ENCODE results near the gene WASL. TPM values are rescaled to one million over a fixed set of nuclear protein-coding genes. Genes with fewer than 3 reads are reported as not detected.

WASL gene
- polyA plus RNA-seq, 2 of the 4 experiments (the other 2 are of a cell fraction) = 18.5 to 21.0 TPM

DNA sequence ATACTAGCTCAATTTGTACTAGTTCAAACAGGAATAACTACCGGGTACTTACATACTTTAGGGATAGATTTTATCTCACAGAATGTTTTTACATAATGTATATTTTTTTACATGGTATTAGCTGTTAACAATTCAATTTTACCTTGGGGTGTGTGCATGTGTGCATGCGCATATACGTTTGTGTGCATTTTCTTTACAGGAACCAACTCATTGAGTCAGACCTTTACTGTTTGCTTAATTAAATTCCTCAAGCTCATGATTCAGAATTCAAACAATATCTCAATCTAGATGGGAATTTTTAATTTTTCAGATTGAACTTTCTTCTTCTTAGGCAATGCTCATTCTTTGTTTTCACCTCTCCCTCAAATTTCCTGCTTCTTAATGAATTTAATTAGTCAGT lies 24.7 kb upstream of the WASL start:
- Histone ChIP-seq H3K4me1 (peaks cover 58% of the 10 kb centered on the region), H3K9me3 (no peaks in the 10 kb centered on the region), H3K4me3 (no peak overlapping the region), H3K4me2 (peak overlapping the region; percentile 66), H3K27ac (peak overlapping the region; percentile 27 to 70; a peak in 4 of 6 replicates)
- ChIA-PET CTCF (interaction anchor here (1.0 to 4.7 kb wide), 5 partner anchors 23 to 149 kb away, joined by 3 to 22 read pairs (median 9); no protein-coding TSS in a partner anchor), POLR2A (interaction anchor here (2.4 kb wide), 1 partner anchor 24 kb away, joined by 18 read pairs; the partner anchor contains the start of gene WASL)
- DNase-seq (ENCODE audit: low read depth in 1 of 2, low spot score in 1 of 2) (peak in 1 of 2 experiments; percentile 27), ATAC-seq (no peak), FAIRE-seq (peak; percentile 39)
- TF ChIP-seq HOXB13 (CRISPR knock-in tag; IDR thresholded peaks at IDR 0.05; ENCODE audit: low read depth) (no peak), RAD21 (conservative IDR thresholded peaks at IDR 0.05 in 1 of 2, IDR thresholded peaks at IDR 0.05 in 1 of 2) (no peak), FOSL2 (IDR thresholded peaks at IDR 0.05) (peak; percentile 55; the same call in 1 of the 2 replicates), FOSL2 (CRISPR knock-in tag; IDR thresholded peaks at IDR 0.05) (peak; percentile 75), ZFP36 (IDR thresholded peaks at IDR 0.05; ENCODE audit: borderline replicate concordance, partially characterized antibody) (no peak), CEBPB (IDR thresholded peaks at IDR 0.05) (0 out of 4 replicates have a peak, but pooled peaks of 1 of the 2 experiments have one; percentile 13), JUNB (IDR thresholded peaks at IDR 0.05) (peak; percentile 49; the same call in 1 of the 2 replicates), CBX2 (IDR thresholded peaks at IDR 0.05; ENCODE audit: borderline replicate concordance, low read depth) (no peak)
- TF ChIP-seq, protein P1, sequence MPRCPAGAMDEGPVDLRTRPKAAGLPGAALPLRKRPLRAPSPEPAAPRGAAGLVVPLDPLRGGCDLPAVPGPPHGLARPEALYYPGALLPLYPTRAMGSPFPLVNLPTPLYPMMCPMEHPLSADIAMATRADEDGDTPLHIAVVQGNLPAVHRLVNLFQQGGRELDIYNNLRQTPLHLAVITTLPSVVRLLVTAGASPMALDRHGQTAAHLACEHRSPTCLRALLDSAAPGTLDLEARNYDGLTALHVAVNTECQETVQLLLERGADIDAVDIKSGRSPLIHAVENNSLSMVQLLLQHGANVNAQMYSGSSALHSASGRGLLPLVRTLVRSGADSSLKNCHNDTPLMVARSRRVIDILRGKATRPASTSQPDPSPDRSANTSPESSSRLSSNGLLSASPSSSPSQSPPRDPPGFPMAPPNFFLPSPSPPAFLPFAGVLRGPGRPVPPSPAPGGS (IDR thresholded peaks at IDR 0.05) = no peak
- 11% methylated on average over 3 of the region's 3 CpGs for WGBS (ENCODE audit: missing lambda C conversion rate)

DNA sequence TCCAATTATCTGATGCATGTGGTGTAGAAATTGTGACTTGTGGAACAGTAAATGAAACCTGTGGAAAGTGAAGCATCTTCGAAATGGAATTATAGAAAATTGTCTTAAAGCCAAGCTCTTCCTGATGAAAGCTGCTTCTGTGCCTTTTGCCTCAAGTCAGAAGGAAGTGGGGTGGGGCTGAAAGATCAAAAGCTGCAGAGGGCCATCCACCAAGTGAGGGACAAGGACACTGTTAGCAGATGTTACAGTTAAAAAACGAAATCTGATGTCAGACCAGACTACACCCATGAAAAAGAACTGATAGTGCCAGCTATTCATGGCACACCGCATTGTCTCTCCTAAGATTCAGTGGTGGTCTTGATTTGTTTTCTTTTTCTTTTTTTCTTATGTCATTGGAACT lies 23.8 kb upstream of the WASL start:
- 55% methylated on average over 3 of the region's 3 CpGs for WGBS (ENCODE audit: missing lambda C conversion rate)
- POLR2A ChIA-PET = interaction anchor here (2.4 kb wide), 1 partner anchor 23 kb away, joined by 18 read pairs; the partner anchor contains the start of gene WASL
- H3K4me1 ChIP-seq = peaks cover 60% of the 10 kb centered on the region
- H3K4me3 ChIP-seq = no peak overlapping the region
- H3K9me3 ChIP-seq = no peaks in the 10 kb centered on the region
- ATAC-seq (no peak), FAIRE-seq (no peak), DNase-seq (ENCODE audit: low read depth in 1 of 2, low spot score in 1 of 2) (no peak)
- peak overlapping the region in 1 of 2 experiments; percentile 46; a peak in 3 of 6 replicates for H3K27ac ChIP-seq
- peak overlapping the region; percentile 66; the same call in 2 of the 3 replicates for H3K4me2 ChIP-seq
- CTCF ChIA-PET = interaction anchor here (0.6 to 4.7 kb wide), 7 partner anchors 22 to 192 kb away, joined by 3 to 22 read pairs (median 3); no protein-coding TSS in a partner anchor
- no peak for TF ChIP-seq PHF8 (IDR thresholded peaks at IDR 0.05; ENCODE audit: borderline replicate concordance, low read depth)
- TF ChIP-seq RNF2 (IDR thresholded peaks at IDR 0.05; ENCODE audit: borderline replicate concordance, low read depth) = no peak
- TF ChIP-seq, protein P1 (IDR thresholded peaks at IDR 0.05) = no peak
- no peak for TF ChIP-seq JUNB (IDR thresholded peaks at IDR 0.05)
- TF ChIP-seq, protein P2, sequence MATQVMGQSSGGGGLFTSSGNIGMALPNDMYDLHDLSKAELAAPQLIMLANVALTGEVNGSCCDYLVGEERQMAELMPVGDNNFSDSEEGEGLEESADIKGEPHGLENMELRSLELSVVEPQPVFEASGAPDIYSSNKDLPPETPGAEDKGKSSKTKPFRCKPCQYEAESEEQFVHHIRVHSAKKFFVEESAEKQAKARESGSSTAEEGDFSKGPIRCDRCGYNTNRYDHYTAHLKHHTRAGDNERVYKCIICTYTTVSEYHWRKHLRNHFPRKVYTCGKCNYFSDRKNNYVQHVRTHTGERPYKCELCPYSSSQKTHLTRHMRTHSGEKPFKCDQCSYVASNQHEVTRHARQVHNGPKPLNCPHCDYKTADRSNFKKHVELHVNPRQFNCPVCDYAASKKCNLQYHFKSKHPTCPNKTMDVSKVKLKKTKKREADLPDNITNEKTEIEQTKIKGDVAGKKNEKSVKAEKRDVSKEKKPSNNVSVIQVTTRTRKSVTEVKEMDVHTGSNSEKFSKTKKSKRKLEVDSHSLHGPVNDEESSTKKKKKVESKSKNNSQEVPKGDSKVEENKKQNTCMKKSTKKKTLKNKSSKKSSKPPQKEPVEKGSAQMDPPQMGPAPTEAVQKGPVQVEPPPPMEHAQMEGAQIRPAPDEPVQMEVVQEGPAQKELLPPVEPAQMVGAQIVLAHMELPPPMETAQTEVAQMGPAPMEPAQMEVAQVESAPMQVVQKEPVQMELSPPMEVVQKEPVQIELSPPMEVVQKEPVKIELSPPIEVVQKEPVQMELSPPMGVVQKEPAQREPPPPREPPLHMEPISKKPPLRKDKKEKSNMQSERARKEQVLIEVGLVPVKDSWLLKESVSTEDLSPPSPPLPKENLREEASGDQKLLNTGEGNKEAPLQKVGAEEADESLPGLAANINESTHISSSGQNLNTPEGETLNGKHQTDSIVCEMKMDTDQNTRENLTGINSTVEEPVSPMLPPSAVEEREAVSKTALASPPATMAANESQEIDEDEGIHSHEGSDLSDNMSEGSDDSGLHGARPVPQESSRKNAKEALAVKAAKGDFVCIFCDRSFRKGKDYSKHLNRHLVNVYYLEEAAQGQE (IDR thresholded peaks at IDR 0.05) = no peak
- TF ChIP-seq, protein P3, sequence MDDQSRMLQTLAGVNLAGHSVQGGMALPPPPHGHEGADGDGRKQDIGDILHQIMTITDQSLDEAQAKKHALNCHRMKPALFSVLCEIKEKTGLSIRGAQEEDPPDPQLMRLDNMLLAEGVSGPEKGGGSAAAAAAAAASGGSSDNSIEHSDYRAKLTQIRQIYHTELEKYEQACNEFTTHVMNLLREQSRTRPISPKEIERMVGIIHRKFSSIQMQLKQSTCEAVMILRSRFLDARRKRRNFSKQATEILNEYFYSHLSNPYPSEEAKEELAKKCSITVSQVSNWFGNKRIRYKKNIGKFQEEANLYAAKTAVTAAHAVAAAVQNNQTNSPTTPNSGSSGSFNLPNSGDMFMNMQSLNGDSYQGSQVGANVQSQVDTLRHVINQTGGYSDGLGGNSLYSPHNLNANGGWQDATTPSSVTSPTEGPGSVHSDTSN (IDR thresholded peaks at IDR 0.05) = no peak
- no peak for TF ChIP-seq MYC (IDR thresholded peaks at IDR 0.05; ENCODE audit: borderline replicate concordance, low read length)
- TF ChIP-seq RCOR1 (IDR thresholded peaks at IDR 0.05; ENCODE audit: low read depth, low read length) = no peak
- no peak for TF ChIP-seq HOXB13 (CRISPR knock-in tag; IDR thresholded peaks at IDR 0.05; ENCODE audit: low read depth)
- TF ChIP-seq HDAC2 (IDR thresholded peaks at IDR 0.05) = no peak
- TF ChIP-seq, protein P4, sequence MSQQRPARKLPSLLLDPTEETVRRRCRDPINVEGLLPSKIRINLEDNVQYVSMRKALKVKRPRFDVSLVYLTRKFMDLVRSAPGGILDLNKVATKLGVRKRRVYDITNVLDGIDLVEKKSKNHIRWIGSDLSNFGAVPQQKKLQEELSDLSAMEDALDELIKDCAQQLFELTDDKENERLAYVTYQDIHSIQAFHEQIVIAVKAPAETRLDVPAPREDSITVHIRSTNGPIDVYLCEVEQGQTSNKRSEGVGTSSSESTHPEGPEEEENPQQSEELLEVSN (IDR thresholded peaks at IDR 0.05; ENCODE audit: borderline replicate concordance, low read depth) = no peak
- no peak for TF ChIP-seq MAZ (IDR thresholded peaks at IDR 0.05; ENCODE audit: borderline replicate concordance, low read depth, low read length)
- no peak for TF ChIP-seq JUN (IDR thresholded peaks at IDR 0.05)
- no peak for TF ChIP-seq KDM1A (IDR thresholded peaks at IDR 0.05; ENCODE audit: low read depth)
- no peak for TF ChIP-seq POLR2AphosphoS2 (conservative IDR thresholded peaks at IDR 0.05; ENCODE audit: low read length)
- no peak for TF ChIP-seq TP53 (CRISPR knock-in tag; IDR thresholded peaks at IDR 0.05)
- no peak for TF ChIP-seq ELK1 (IDR thresholded peaks at IDR 0.05; ENCODE audit: low read depth, low read length)
- TF ChIP-seq RARB (CRISPR knock-in tag; IDR thresholded peaks at IDR 0.05) = no peak
- no peak for TF ChIP-seq GATA3 (IDR thresholded peaks at IDR 0.05; ENCODE audit: borderline replicate concordance)
- no peak for TF ChIP-seq NR3C1 (IDR thresholded peaks at IDR 0.05)

Measured in A549 (cell line).